H9 (cell line): ENCODE data around the gene MDFIC. TPM values are rescaled to one million over a fixed set of nuclear protein-coding genes. Genes with fewer than 3 reads are reported as not detected.
A peak's percentile ranks its signal among the peaks of the same experiment; 100 is the strongest.

Experiments used
- DNase-seq: peaks from one replicate; pipeline ENCODE4 v3.0.0-alpha.2; 2017
- H2AFZ ChIP-seq: one replicate; pipeline ENCODE4 v1.6.1; 2013; ENCODE audit warnings: mild to moderate bottlenecking, low read length, control low read depth, moderate library complexity
- H2AK5ac ChIP-seq: 2 replicates; pipeline ENCODE4 v1.6.1; 2013; ENCODE audit warnings: low read length, control low read depth, mixed read lengths; ENCODE audit not compliant: insufficient read length
- H2BK120ac ChIP-seq: one replicate; pipeline ENCODE4 v1.6.1; 2013; ENCODE audit warnings: low read depth, mild to moderate bottlenecking, low read length, control low read depth, inconsistent platforms; ENCODE audit not compliant: poor library complexity, severe bottlenecking
- H2BK12ac ChIP-seq: 2 replicates; pipeline ENCODE4 v1.6.1; 2013; ENCODE audit warnings: low read length, control low read depth, mixed read lengths, low read depth; ENCODE audit not compliant: insufficient read length
- H2BK15ac ChIP-seq: 2 replicates; pipeline ENCODE4 v1.6.1; 2013; ENCODE audit warnings: low read depth, low read length, control low read depth
- H2BK20ac ChIP-seq: one replicate; pipeline ENCODE4 v1.6.1; 2013; ENCODE audit warnings: low read depth, mild to moderate bottlenecking, low read length, control low read depth, inconsistent platforms; ENCODE audit not compliant: poor library complexity, severe bottlenecking
- H2BK5ac ChIP-seq: 2 replicates; pipeline ENCODE4 v1.6.1; 2013; ENCODE audit warnings: low read length, control low read depth, mixed read lengths; ENCODE audit not compliant: insufficient read length
- H3K14ac ChIP-seq: 2 replicates; pipeline ENCODE4 v1.6.1; 2013; ENCODE audit warnings: low read length, control low read depth; ENCODE audit not compliant: insufficient read depth
- H3K18ac ChIP-seq: 2 replicates; pipeline ENCODE4 v1.6.1; 2013; ENCODE audit warnings: low read depth, mild to moderate bottlenecking, mixed read lengths, low read length, control low read depth; ENCODE audit not compliant: insufficient read length
- H3K23ac ChIP-seq: 2 replicates; pipeline ENCODE4 v1.6.1; 2013; ENCODE audit warnings: low read length, control low read depth, mixed read lengths, low read depth; ENCODE audit not compliant: insufficient read length
- H3K23me2 ChIP-seq: 2 replicates; pipeline ENCODE4 v1.6.1; 2013; ENCODE audit warnings: low read depth, mild to moderate bottlenecking, mixed read lengths, low read length, control low read depth; ENCODE audit not compliant: insufficient read length, poor library complexity, severe bottlenecking
- H3K27ac ChIP-seq: 2 replicates; pipeline ENCODE4 v1.5.1; 2013; ENCODE audit warnings: low read length, control low read depth, mixed read lengths, low read depth; ENCODE audit not compliant: insufficient read length
- H3K27me3 ChIP-seq: 2 replicates; pipeline ENCODE4 v1.6.1; 2013; ENCODE audit warnings: low read length, control low read depth, inconsistent platforms; ENCODE audit not compliant: insufficient read depth
- H3K4ac ChIP-seq: 2 replicates; pipeline ENCODE4 v1.6.1; 2013; ENCODE audit warnings: low read depth, mild to moderate bottlenecking, control low read depth, inconsistent platforms, low read length, moderate library complexity
- H3K4me1 ChIP-seq: 2 replicates; pipeline ENCODE4 v1.6.1; 2013; ENCODE audit warnings: low read length, control low read depth, inconsistent platforms; ENCODE audit not compliant: insufficient read depth
- H3K4me2 ChIP-seq: 2 replicates; pipeline ENCODE4 v1.6.1; 2013; ENCODE audit warnings: low read length, control low read depth, mixed read lengths; ENCODE audit not compliant: insufficient read length, insufficient read depth
- H3K56ac ChIP-seq: 2 replicates; pipeline ENCODE4 v1.6.1; 2013; ENCODE audit warnings: low read depth, mild to moderate bottlenecking, mixed read lengths, low read length, control low read depth; ENCODE audit not compliant: insufficient read length
- H3K79me1 ChIP-seq: 2 replicates; pipeline ENCODE4 v1.6.1; 2013; ENCODE audit warnings: low read depth, mild to moderate bottlenecking, moderate library complexity, low read length, control low read depth, inconsistent platforms; ENCODE audit not compliant: insufficient read depth, poor library complexity, severe bottlenecking
- H3K79me2 ChIP-seq: 2 replicates; pipeline ENCODE4 v1.6.1; 2013; ENCODE audit warnings: low read length, control low read depth, inconsistent platforms; ENCODE audit not compliant: insufficient read depth
- H3K9ac ChIP-seq: 2 replicates; pipeline ENCODE4 v1.6.1; 2013; ENCODE audit warnings: low read length, control low read depth, mixed read lengths; ENCODE audit not compliant: insufficient read length; ENCODE audit errors: extremely low read depth
- H3K9me3 ChIP-seq: one replicate; pipeline ENCODE4 v1.6.1; 2013; ENCODE audit warnings: low read depth, low read length, inconsistent platforms; ENCODE audit not compliant: control insufficient read depth
- H3T11ph ChIP-seq: one replicate; pipeline ENCODE4 v1.6.1; 2013; ENCODE audit warnings: mild to moderate bottlenecking, low read length, control low read depth, inconsistent platforms
- H4K20me1 ChIP-seq: one replicate; pipeline ENCODE4 v1.6.1; 2013; ENCODE audit not compliant: control insufficient read depth, insufficient read length, insufficient read depth
- H4K5ac ChIP-seq: 2 replicates; pipeline ENCODE4 v1.6.1; 2013; ENCODE audit warnings: low read depth, mild to moderate bottlenecking, mixed read lengths, low read length, control low read depth; ENCODE audit not compliant: insufficient read length
- H4K8ac ChIP-seq: replicated peaks from 2 replicates; pipeline ENCODE4 v1.6.1; 2013; ENCODE audit warnings: low read length, control low read depth, mixed read lengths, low read depth; ENCODE audit not compliant: insufficient read length
- H4K91ac ChIP-seq: 2 replicates; pipeline ENCODE4 v1.6.1; 2013; ENCODE audit warnings: low read depth, mild to moderate bottlenecking, moderate library complexity, mixed read lengths, low read length, control low read depth; ENCODE audit not compliant: insufficient read length
- H3K27ac Mint-ChIP-seq, 3 experiments: 2 replicates in 2 of 3; 3 replicates in 1 of 3; pipeline ENCODE4 v1.8.0; 2020 to 2021; ENCODE audit warnings: mixed read lengths in 3 of 3, mild to moderate bottlenecking in 1 of 3, moderate library complexity in 1 of 3
- H3K27me3 Mint-ChIP-seq: 2 replicates; pipeline ENCODE4 v1.8.0; 2021; ENCODE audit warnings: low read depth, mild to moderate bottlenecking, moderate library complexity, mixed read lengths
- H3K36me3 Mint-ChIP-seq, 3 experiments: 2 replicates in 2 of 3; 3 replicates in 1 of 3; pipeline ENCODE4 v1.8.0; 2020 to 2021; ENCODE audit warnings: low read depth in 3 of 3, mixed read lengths in 3 of 3; ENCODE audit not compliant: insufficient read depth in 1 of 3
- H3K4me1 Mint-ChIP-seq, 2 experiments: 2 replicates each; pipeline ENCODE4 v1.8.0; 2020; ENCODE audit warnings: mixed read lengths in 2 of 2
- H3K4me3 Mint-ChIP-seq, 2 experiments: 2 replicates in 1 of 2; 3 replicates in 1 of 2; pipeline ENCODE4 v1.8.0; 2020 to 2021; ENCODE audit warnings: mild to moderate bottlenecking in 2 of 2, mixed read lengths in 2 of 2, moderate library complexity in 1 of 2
- H3K9me3 Mint-ChIP-seq, 2 experiments: 2 replicates in 1 of 2; 3 replicates in 1 of 2; pipeline ENCODE4 v1.8.0; 2020; ENCODE audit warnings: mild to moderate bottlenecking in 2 of 2, mixed read lengths in 2 of 2, moderate library complexity in 1 of 2
- WGBS: extraction: QIAGEN DNeasy Blood & Tissue Kit; methylation state at CpG from one replicate; pipeline ENCODE4 v1.1.7; 2013; ENCODE audit warnings: missing lambda C conversion rate, low lambda C conversion rate, mixed read lengths; ENCODE audit not compliant: insufficient read length; ENCODE audit errors: extremely low coverage; 5-methylcytosine and 5-hydroxymethylcytosine counted together
- total RNA-seq: library from RNA; stranded (reverse); gene quantifications from 2 replicates; pipeline ENCODE4 v1.2.1, GENCODE V29; 2021
- TF ChIP-seq, protein P1 (sequence below): fragments of 200-600 bp; sonication (generic); conservative IDR thresholded peaks from 3 replicates; pipeline ENCODE4 v1.8.0; 2021; ENCODE audit warnings: antibody characterized with exemption, mild to moderate bottlenecking

Gene MDFIC
- total RNA-seq, 1 experiment from 2014 or later: 2.0 TPM

DNA sequence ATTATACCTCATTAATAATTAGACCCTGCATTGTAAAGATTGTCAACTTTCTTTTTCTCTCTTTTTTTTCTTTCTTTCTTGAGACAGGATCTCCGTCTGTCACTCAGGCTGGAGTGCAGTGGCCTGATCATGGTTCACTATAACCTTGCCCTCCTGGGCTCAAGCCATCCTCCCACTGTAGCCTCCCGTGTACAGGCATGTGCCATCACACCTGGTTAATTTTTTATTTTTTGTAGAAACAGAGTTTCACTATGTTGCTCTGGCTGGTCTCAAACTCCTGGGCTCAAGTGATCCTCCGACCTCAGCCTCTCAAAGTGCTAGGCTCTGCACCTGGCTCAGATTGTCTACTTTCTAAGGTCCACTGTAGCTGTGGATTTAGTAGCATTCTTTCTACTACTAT, 50.7 kb downstream of the MDFIC start:
- H3K14ac ChIP-seq: no peak overlapping the region
- no CpG with 5 or more reads among the region's 3 CpGs for WGBS
- H4K91ac ChIP-seq: no peak overlapping the region
- no peaks in the 10 kb centered on the region for H3K9me3 ChIP-seq
- no peak for DNase-seq
- no peak overlapping the region for H3K56ac ChIP-seq
- no peak overlapping the region for H3K4me2 ChIP-seq
- no peaks in the 10 kb centered on the region for H4K20me1 ChIP-seq
- Mint-ChIP-seq H3K36me3 (no peaks in the 10 kb centered on the region; a peak in 1 of 7 replicates), H3K27me3 (no peaks in the 10 kb centered on the region), H3K9me3 (no peaks in the 10 kb centered on the region), H3K4me1 (peaks cover 16 to 20% of the 10 kb centered on the region in 2 experiments), H3K4me3 (no peak overlapping the region), H3K27ac (peak overlapping the region in 1 of 3 experiments; percentile 60; a peak in 1 of 7 replicates)
- H2BK12ac ChIP-seq: no peak overlapping the region
- H3K18ac ChIP-seq: no peak overlapping the region
- no peak overlapping the region for H4K5ac ChIP-seq
- no peak overlapping the region for H4K8ac ChIP-seq
- no peaks in the 10 kb centered on the region for H3K79me2 ChIP-seq
- no peak overlapping the region for H3K23ac ChIP-seq
- H3K4me1 ChIP-seq: peaks cover 5% of the 10 kb centered on the region
- H3K27ac ChIP-seq: no peak overlapping the region
- H2BK120ac ChIP-seq: no peak overlapping the region
- TF ChIP-seq, protein P1, sequence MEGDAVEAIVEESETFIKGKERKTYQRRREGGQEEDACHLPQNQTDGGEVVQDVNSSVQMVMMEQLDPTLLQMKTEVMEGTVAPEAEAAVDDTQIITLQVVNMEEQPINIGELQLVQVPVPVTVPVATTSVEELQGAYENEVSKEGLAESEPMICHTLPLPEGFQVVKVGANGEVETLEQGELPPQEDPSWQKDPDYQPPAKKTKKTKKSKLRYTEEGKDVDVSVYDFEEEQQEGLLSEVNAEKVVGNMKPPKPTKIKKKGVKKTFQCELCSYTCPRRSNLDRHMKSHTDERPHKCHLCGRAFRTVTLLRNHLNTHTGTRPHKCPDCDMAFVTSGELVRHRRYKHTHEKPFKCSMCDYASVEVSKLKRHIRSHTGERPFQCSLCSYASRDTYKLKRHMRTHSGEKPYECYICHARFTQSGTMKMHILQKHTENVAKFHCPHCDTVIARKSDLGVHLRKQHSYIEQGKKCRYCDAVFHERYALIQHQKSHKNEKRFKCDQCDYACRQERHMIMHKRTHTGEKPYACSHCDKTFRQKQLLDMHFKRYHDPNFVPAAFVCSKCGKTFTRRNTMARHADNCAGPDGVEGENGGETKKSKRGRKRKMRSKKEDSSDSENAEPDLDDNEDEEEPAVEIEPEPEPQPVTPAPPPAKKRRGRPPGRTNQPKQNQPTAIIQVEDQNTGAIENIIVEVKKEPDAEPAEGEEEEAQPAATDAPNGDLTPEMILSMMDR: no peak
- H2BK20ac ChIP-seq: no peak overlapping the region
- H3K27me3 ChIP-seq: no peaks in the 10 kb centered on the region
- no peak overlapping the region for H3K4ac ChIP-seq
- H2AK5ac ChIP-seq: no peak overlapping the region
- H2AFZ ChIP-seq: no peak overlapping the region
- no peak overlapping the region for H2BK15ac ChIP-seq
- no peaks in the 10 kb centered on the region for H3K23me2 ChIP-seq
- no peaks in the 10 kb centered on the region for H3K79me1 ChIP-seq
- H3T11ph ChIP-seq: no peak overlapping the region
- no peak overlapping the region for H2BK5ac ChIP-seq
- H3K9ac ChIP-seq: no peak overlapping the region
